K562 (cell line): Measurements from ENCODE around the gene NOTCH1. TPM values are rescaled to one million over a fixed set of nuclear protein-coding genes. Genes with fewer than 3 reads are reported as not detected.

ENCODE experiments used
- ATAC-seq: fragments of 200-7000 bp; cut with Tn5 transposase; 3 replicates; pipeline ENCODE4 v1.9.1; 2020; ENCODE audit warnings: moderate library complexity
- BruUV-seq: library from RNA; stranded (reverse); fragments of 400-500 nt; replicated peaks from 2 replicates; lab custom pipeline; 2021; lab: Mats Ljungman, UMichigan
- CTCF ChIA-PET: fragments of 300-600 bp; formaldehyde crosslinking; extraction: SDS; loops from one replicate; lab custom pipeline; 2021; ENCODE audit warnings: low intra/inter-chr PET ratio; lab: Yijun Ruan, JAX
- POLR2A ChIA-PET: fragments of 300-600, 350-650 bp; sonication (Branson Sonifier 250); formaldehyde crosslinking; extraction: SDS; loops from one replicate; lab custom pipeline; 2021; ENCODE audit warnings: antibody characterized with exemption, inconsistent platforms; lab: Yijun Ruan, JAX
- DNase-seq, 4 experiments: peaks; one replicate each; pipeline versions ENCODE4 v3.0.0 to v3.0.0-alpha.2; 2011 to 2018; ENCODE audit warnings: low spot score in 3 of 4, mixed read lengths in 3 of 4; ENCODE audit errors: extremely low read depth in 1 of 4
- FAIRE-seq: peaks from 2 replicates; lab custom pipeline; 2011; peaks lifted over from hg19 to GRCh38; lab: Jason Lieb, UNC
- H2AFZ ChIP-seq: 2 replicates; pipeline ENCODE4 v1.6.0; 2011; ENCODE audit warnings: low read depth, low read length, control low read depth, inconsistent platforms
- H3K27ac ChIP-seq: fragments of 200-600 bp; 3 replicates; pipeline ENCODE4 v1.8.0; 2011; ENCODE audit warnings: low read depth, mild to moderate bottlenecking, control low read depth, inconsistent platforms, low read length, moderate library complexity, mixed read lengths; ENCODE audit errors: extremely low read depth
- H3K27me3 ChIP-seq, 2 experiments: fragments of 300-600 bp in 1 of 2; 2 replicates in 1 of 2; 3 replicates in 1 of 2; pipeline versions ENCODE4 v1.6.0 to v1.8.0; 2011; ENCODE audit warnings: inconsistent platforms in 2 of 2, low read length in 2 of 2, mild to moderate bottlenecking in 1 of 2, mixed read lengths in 1 of 2, moderate library complexity in 1 of 2; ENCODE audit not compliant: control insufficient read depth in 2 of 2, insufficient read depth in 2 of 2
- H3K36me3 ChIP-seq: fragments of 300-600 bp; 3 replicates; pipeline ENCODE4 v1.8.0; 2011; ENCODE audit warnings: mild to moderate bottlenecking, low read length, inconsistent platforms; ENCODE audit not compliant: control insufficient read depth, insufficient read depth
- H3K4me1 ChIP-seq, 2 experiments: fragments of 200-600 bp in 1 of 2; replicated peaks in 1 of 2; 2 replicates in 1 of 2; 3 replicates in 1 of 2; pipeline versions ENCODE4 v1.5.1 to v1.8.0; 2011; ENCODE audit warnings: inconsistent platforms in 2 of 2, low read length in 2 of 2, mild to moderate bottlenecking in 1 of 2, mixed read lengths in 1 of 2, moderate library complexity in 1 of 2; ENCODE audit not compliant: control insufficient read depth in 2 of 2, insufficient read depth in 2 of 2
- H3K4me2 ChIP-seq: 2 replicates; pipeline ENCODE4 v1.6.1; 2011; ENCODE audit warnings: low read length, control low read depth, inconsistent platforms, mixed read lengths; ENCODE audit not compliant: insufficient read depth
- H3K4me3 ChIP-seq: fragments of 200-600 bp; sonication (generic), shearing (Covaris generic); 2 replicates; pipeline ENCODE4 v1.5.1; 2016; ENCODE audit warnings: control low read depth, inconsistent platforms
- H3K79me2 ChIP-seq: fragments of 200-600 bp; 3 replicates; pipeline ENCODE4 v1.8.0; 2011; ENCODE audit warnings: low read length, inconsistent platforms; ENCODE audit not compliant: control insufficient read depth, insufficient read depth
- H3K9ac ChIP-seq, 2 experiments: 2 replicates each; pipeline versions ENCODE4 v1.6.0 to v1.6.1; 2011; ENCODE audit warnings: low read depth in 2 of 2, low read length in 2 of 2, control low read depth in 1 of 2, inconsistent platforms in 1 of 2, mild to moderate bottlenecking in 1 of 2, mixed read lengths in 1 of 2; ENCODE audit not compliant: insufficient read depth in 1 of 2
- H3K9me1 ChIP-seq: one replicate; pipeline ENCODE4 v1.6.0; 2011; ENCODE audit warnings: inconsistent platforms, mild to moderate bottlenecking, low read length, moderate library complexity; ENCODE audit not compliant: control insufficient read depth, insufficient read depth
- H3K9me3 ChIP-seq: replicated peaks from 2 replicates; pipeline ENCODE4 v1.5.1; 2011; ENCODE audit warnings: low read depth, low read length, inconsistent platforms; ENCODE audit not compliant: control insufficient read depth, insufficient read depth
- H4K20me1 ChIP-seq: replicated peaks from 2 replicates; pipeline ENCODE4 v1.6.1; 2011; ENCODE audit warnings: low read length, inconsistent platforms, mixed read lengths; ENCODE audit not compliant: control insufficient read depth, insufficient read depth
- ATF4 ChIP-seq: fragments of 450-650 bp; formaldehyde crosslinking; IDR thresholded peaks from 2 replicates; pipeline ENCODE4 v1.4.0; 2022; ENCODE audit warnings: mild to moderate bottlenecking, moderate library complexity
- CREB3 ChIP-seq: fragments of 450-650 bp; conservative IDR thresholded peaks from 2 replicates; pipeline ENCODE4 v1.6.1; 2016; ENCODE audit warnings: missing genetic modification characterization, low read depth, mild to moderate bottlenecking, missing compliant biosample characterization, moderate library complexity
- MAX ChIP-seq: sonication (generic); formaldehyde crosslinking; IDR thresholded peaks from 2 replicates; pipeline ENCODE4 v1.9.0; 2022; ENCODE audit warnings: mild to moderate bottlenecking, missing genetic modification reagents
- NFRKB ChIP-seq: fragments of 450-650 bp; IDR thresholded peaks from 2 replicates; pipeline ENCODE4 v1.6.1; 2016; ENCODE audit warnings: low read depth
- NKRF ChIP-seq: fragments of 450-650 bp; IDR thresholded peaks from 2 replicates; pipeline ENCODE4 v1.6.1; 2016; ENCODE audit warnings: borderline replicate concordance
- PATZ1 ChIP-seq: fragments of 250-450 bp; sonication (Bioruptor Pico); IDR thresholded peaks from 2 replicates; pipeline ENCODE4 v1.5.0; 2020; ENCODE audit warnings: mild to moderate bottlenecking, borderline replicate concordance
- POLR2G ChIP-seq: fragments of 200-400 bp; formaldehyde crosslinking; IDR thresholded peaks from 2 replicates; pipeline ENCODE4 v1.6.1; 2017; ENCODE audit warnings: low read depth, mild to moderate bottlenecking, antibody characterized with exemption, low read length, moderate library complexity
- RBFOX2 ChIP-seq: fragments of 200-400 bp; formaldehyde crosslinking; IDR thresholded peaks from 2 replicates; pipeline ENCODE4 v1.6.1; 2017; ENCODE audit warnings: low read depth, mild to moderate bottlenecking, low read length, moderate library complexity
- RBM22 ChIP-seq: fragments of 200-400 bp; formaldehyde crosslinking; IDR thresholded peaks from 2 replicates; pipeline ENCODE4 v1.6.1; 2018; ENCODE audit warnings: low read length, low read depth; ENCODE audit not compliant: poor library complexity, severe bottlenecking
- ZNF217 ChIP-seq: sonication (generic); formaldehyde crosslinking; IDR thresholded peaks from 2 replicates; pipeline ENCODE4 v1.8.0; 2022; ENCODE audit warnings: mild to moderate bottlenecking, missing genetic modification reagents
- WGBS: fragments of 100-300 bp; shearing (Covaris generic); methylation state at CpG from one replicate; pipeline ENCODE4 v1.1.6; 2016; ENCODE audit warnings: low coverage, mixed read lengths; ENCODE audit not compliant: insufficient coverage; ENCODE audit errors: missing lambda C conversion rate; 5-methylcytosine and 5-hydroxymethylcytosine counted together
- in situ Hi-C: fragments of 300-500 bp; cut with MboI; formaldehyde crosslinking; loops from 4 replicates; pipeline ENCODE4 v1.15.0; 2018; ENCODE audit warnings: inconsistent platforms, mixed read lengths
- intact Hi-C: fragments of 100-400 bp; cut with micrococcal nuclease; formaldehyde crosslinking; loops from 2 replicates; pipeline ENCODE4 v1.14.2; 2022
- polyA plus RNA-seq, 8 experiments: library from polyadenylated mRNA; depleted of rRNA in 4 of 8; stranded (reverse) in 5 of 8; unstranded in 3 of 8; fragments of >200 nt; fragmentation: Nextera tagmentation in 2 of 8; fragmentation: Illumina TruSeq in 1 of 8; extraction: Ambion mirVana in 2 of 8; extraction: Trizol in 1 of 8; gene quantifications; 2 replicates each; pipeline versions ENCODE4 v1.2.1 to v1.2.3, GENCODE V29; 2011 to 2014; ENCODE audit warnings: inconsistent platforms in 1 of 8, missing spikeins in 1 of 8
- total RNA-seq, 7 experiments: library from RNA; depleted of rRNA in 6 of 7; stranded (reverse); fragments of >200 nt in 6 of 7; fragmentation: Illumina TruSeq in 2 of 7; extraction: Trizol in 2 of 7; gene quantifications; 2 replicates each; pipeline versions ENCODE4 v1.2.1 to v1.2.3, GENCODE V29; 2011 to 2021; ENCODE audit warnings: low replicate concordance in 1 of 7

NOTCH1 gene
- total and polyA plus RNA-seq, 9 of the 15 experiments (the other 6 are each of a cell fraction or from before 2014, with no cell fraction given), result 0.03 to 31.4 (median 2.3) TPM

- ChIA-PET POLR2A (interaction anchor here (0.6 to 3.2 kb wide), 9 partner anchors 7 to 173 kb away, joined by 3 to 17 read pairs (median 5); no protein-coding TSS in a partner anchor), CTCF (no interaction called here)
- peaks cover 5% of the 10 kb centered on the region for H3K9me1 ChIP-seq
- no peak for FAIRE-seq
- H3K79me2 ChIP-seq, result peaks cover 60% of the 10 kb centered on the region
- peaks cover 45% of the 10 kb centered on the region for H4K20me1 ChIP-seq
- H3K9me3 ChIP-seq, result no peaks in the 10 kb centered on the region
- no peaks in the 10 kb centered on the region for H3K27me3 ChIP-seq
- no peak overlapping the region for H3K27ac ChIP-seq
- TF ChIP-seq PATZ1 (CRISPR knock-in tag) (no peak), RBM22 (peak; percentile 14), POLR2G (peak; percentile 64), NFRKB (no peak), CREB3 (tag) (no peak), ATF4 (CRISPR knock-in tag) (no peak), RBFOX2 (peak; percentile 28; the same call in 1 of the 2 replicates), NKRF (no peak), ZNF217 (CRISPR knock-in tag) (no peak), MAX (CRISPR knock-in tag) (no peak)
- no peak overlapping the region for H3K4me3 ChIP-seq
- H3K36me3 ChIP-seq, result peaks cover 100% of the 10 kb centered on the region
- no peak overlapping the region; a peak in 1 of 4 replicates for H3K9ac ChIP-seq
- no peak for ATAC-seq
- no TSS peak for BruUV-seq
- H3K4me2 ChIP-seq, result no peak overlapping the region
- WGBS, result 98% methylated on average over 26 of the region's 28 CpGs
- H3K4me1 ChIP-seq, result peaks cover 0 to 23% of the 10 kb centered on the region in 2 experiments; a peak in 3 of 5 replicates
- intact Hi-C loops, result no loop called here
- in situ Hi-C loops, result no loop called here
- H2AFZ ChIP-seq, result no peak overlapping the region
- DNase-seq, result no peak
Observed at GRCh38 chr9:136472640-136473353, 73.1 kb downstream of the NOTCH1 start.
